ENCODE results near the gene NEGR1.

- TF ChIP-seq CTCF (IDR thresholded peaks at IDR 0.05) (no peak), POLR2A (IDR thresholded peaks at IDR 0.05) (no peak)
These were observed 689.6 kb downstream of the NEGR1 start for GRCh38 chr1:71592646-71593274.
